ENCODE results near the gene TP53BP2. TPM values are rescaled to one million over a fixed set of nuclear protein-coding genes. Genes with fewer than 3 reads are reported as not detected.

The TP53BP2 gene
- total RNA-seq, 2 experiments from 2014 or later, result 31.4 to 35.2 TPM

DNA sequence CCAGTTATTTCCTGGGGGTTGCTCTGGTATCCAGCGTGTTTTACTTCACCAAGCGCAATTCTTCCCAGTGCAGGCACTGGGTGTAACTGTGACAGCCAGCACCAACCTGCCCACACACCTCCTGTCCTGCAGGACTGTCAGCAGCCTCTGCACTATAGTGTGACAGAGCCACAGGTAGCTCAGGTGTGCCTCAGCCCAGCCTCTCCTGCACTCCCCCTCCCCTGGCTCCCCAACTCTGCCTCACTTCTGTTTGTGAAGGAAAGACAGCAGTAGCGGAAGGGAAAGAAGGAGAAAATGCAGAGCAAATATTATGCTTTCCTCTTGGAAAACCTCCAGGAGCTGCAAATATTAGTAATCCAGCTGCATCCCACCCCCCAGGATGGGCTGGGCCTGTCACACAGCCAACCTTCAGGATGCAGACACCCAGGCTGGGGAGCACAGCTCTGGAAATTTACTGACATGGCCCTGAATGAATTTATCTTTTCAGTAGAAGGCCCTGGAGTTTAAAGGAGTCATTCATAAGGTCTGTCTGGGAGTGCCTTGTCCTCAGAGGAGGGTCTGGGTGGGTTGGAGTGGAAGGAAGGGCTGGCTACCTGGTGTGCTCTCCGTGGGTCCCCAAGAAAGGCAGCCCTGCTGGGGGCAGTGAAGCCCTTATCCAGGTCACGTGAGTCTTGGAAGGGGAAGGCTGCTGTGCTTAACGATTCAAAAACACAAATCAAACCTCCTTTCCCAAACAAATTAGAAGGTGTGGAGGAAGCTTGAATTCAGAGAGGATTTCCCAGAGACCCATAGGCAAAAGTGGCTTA lies 112.6 kb downstream of the TP53BP2 start:
- Mint-ChIP-seq H3K9me3 (ENCODE audit: insufficient read depth) (no peaks in the 10 kb centered on the region), H3K27ac (no peak overlapping the region), H3K27me3 (ENCODE audit: low read depth) (no peaks in the 10 kb centered on the region), H3K4me1 (ENCODE audit: low read depth) (peaks cover 30% of the 10 kb centered on the region), H3K36me3 (ENCODE audit: low read depth) (peaks cover 48% of the 10 kb centered on the region), H3K4me3 (no peak overlapping the region)
- DNase-seq (no peak), ATAC-seq (no peak)
- ChIA-PET CTCF (interaction anchor here (0.8 to 2.8 kb wide), 2 partner anchors 16 to 35 kb away, joined by 3 to 11 read pairs; no protein-coding TSS in a partner anchor), POLR2A (interaction anchor here (1.6 kb wide), 1 partner anchor 17 kb away, joined by 3 read pairs; no protein-coding TSS in a partner anchor)

DNA sequence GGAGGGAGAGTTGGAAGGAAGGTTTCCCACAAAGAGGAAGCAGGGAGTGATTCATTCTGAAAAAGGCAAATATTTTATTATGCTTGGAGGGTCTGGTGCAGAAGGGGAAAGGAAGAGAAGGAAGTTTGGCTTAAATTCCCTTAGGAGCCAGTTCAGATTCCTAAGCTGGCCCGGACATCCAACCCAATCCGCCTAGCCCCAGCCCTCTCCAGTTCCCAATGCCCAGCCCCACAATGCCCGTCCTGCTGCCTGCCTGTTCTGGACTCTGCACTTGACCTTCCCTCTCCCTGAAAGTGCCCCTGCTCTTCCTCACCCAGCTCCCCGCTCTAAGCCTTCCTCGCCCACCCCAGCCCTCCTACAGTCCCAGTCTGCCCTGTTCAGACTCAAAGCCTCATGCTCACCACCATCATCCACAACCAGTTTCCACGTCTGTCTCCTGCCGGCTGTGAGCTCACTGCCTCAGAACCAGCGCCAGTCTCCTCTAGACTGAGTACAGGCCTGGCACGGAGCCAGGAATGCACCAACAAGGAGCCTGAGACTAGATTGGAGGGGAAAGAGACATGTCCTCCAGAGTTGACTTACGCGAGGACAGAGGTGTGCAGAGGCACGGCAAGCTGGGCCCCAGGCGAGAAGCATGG lies 114.5 kb downstream of the TP53BP2 start:
- Mint-ChIP-seq H3K4me3 (no peak overlapping the region), H3K27ac (peak overlapping the region; percentile 17), H3K9me3 (ENCODE audit: insufficient read depth) (no peaks in the 10 kb centered on the region), H3K4me1 (ENCODE audit: low read depth) (peaks cover 49% of the 10 kb centered on the region), H3K36me3 (ENCODE audit: low read depth) (peaks cover 66% of the 10 kb centered on the region), H3K27me3 (ENCODE audit: low read depth) (no peaks in the 10 kb centered on the region)
- ChIA-PET POLR2A (interaction anchor here (1.6 kb wide), 1 partner anchor 15 kb away, joined by 3 read pairs; no protein-coding TSS in a partner anchor), CTCF (interaction anchor here (1.2 to 5.9 kb wide), 2 partner anchors 18 to 35 kb away, joined by 4 to 52 read pairs; no protein-coding TSS in a partner anchor)
- DNase-seq (no peak), ATAC-seq (no peak)

- Mint-ChIP-seq H3K27ac (peak overlapping the region; percentile 27), H3K36me3 (ENCODE audit: low read depth) (peaks cover 69% of the 10 kb centered on the region), H3K27me3 (ENCODE audit: low read depth) (no peaks in the 10 kb centered on the region), H3K4me1 (ENCODE audit: low read depth) (peaks cover 53% of the 10 kb centered on the region), H3K9me3 (ENCODE audit: insufficient read depth) (no peaks in the 10 kb centered on the region), H3K4me3 (no peak overlapping the region)
- ChIA-PET POLR2A (no interaction called here), CTCF (interaction anchor here (1.2 to 5.9 kb wide), 2 partner anchors 19 to 35 kb away, joined by 4 to 52 read pairs; no protein-coding TSS in a partner anchor)
- DNase-seq (no peak), ATAC-seq (no peak)
Observed at GRCh38 chr1:223730479-223731132, 115.1 kb downstream of the TP53BP2 start.

DNA sequence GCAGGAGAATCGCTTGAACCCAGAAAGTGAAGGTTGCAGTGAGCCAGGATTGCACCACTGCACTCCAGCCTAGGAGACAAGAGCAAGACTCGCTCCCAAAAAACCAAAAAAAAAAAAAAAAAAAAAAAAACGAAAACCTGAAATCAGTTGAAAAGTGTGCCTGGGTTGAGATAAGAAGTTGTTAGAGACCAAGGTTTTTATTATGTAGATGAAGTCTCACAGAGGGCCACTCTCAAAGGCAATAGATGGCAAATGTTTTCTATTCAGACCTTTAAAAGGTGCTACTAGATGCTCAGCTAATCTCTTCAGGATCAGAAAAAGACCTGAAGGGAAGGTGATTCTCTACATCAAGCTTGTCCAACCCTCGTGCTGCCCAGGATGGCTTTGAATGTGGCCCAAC lies 115.8 kb downstream of the TP53BP2 start:
- H3K4me3 Mint-ChIP-seq, result no peak overlapping the region
- H3K4me1 Mint-ChIP-seq (ENCODE audit: low read depth), result peaks cover 58% of the 10 kb centered on the region
- CTCF ChIA-PET, result interaction anchor here (1.2 to 5.9 kb wide), 2 partner anchors 20 to 34 kb away, joined by 4 to 52 read pairs; no protein-coding TSS in a partner anchor
- H3K27me3 Mint-ChIP-seq (ENCODE audit: low read depth), result no peaks in the 10 kb centered on the region
- ATAC-seq, result no peak
- no peak overlapping the region for H3K27ac Mint-ChIP-seq
- H3K36me3 Mint-ChIP-seq (ENCODE audit: low read depth), result peaks cover 76% of the 10 kb centered on the region
- H3K9me3 Mint-ChIP-seq (ENCODE audit: insufficient read depth), result no peaks in the 10 kb centered on the region
- DNase-seq, result no peak
- POLR2A ChIA-PET, result no interaction called here

Other genes with a start within 250 kb of the TP53BP2 start
- gene CAPN8, start 180.2 kb downstream of the TP53BP2 start, total RNA-seq, result under 1 TPM in 1 of 2 experiments, not detected in 1; 0.08 TPM
- gene CAPN2, start 133.4 kb downstream of the TP53BP2 start, total RNA-seq, result 100 to 1,000 TPM; 176 to 178 TPM